GM18502 (cell line): ENCODE results near the gene NLRC3.
A peak's percentile ranks its signal among the peaks of the same experiment; 100 is the strongest.
"Not testable (repeated sequence)": the region's sequence is repeated elsewhere in the genome, so short reads cannot be mapped to it uniquely, and the experiment has no call there.

Experiments
- ATAC-seq: cut with Tn5 transposase; IDR thresholded peaks from one replicate; pipeline ENCODE4 v1.9.1; 2021; ENCODE audit warnings: mild to moderate bottlenecking; ENCODE audit not compliant: unreplicated experiment, poor library complexity

The NLRC3 gene

GRCh38 chr16:3577302-3577752 is at the start of gene NLRC3:
NLRC3 (minus strand) TSS chr16:3577403; CDS start chr16:3565036, 12,367 bp downstream.
- ATAC-seq = no peak

GRCh38 chr16:3625911-3626732 is 48.9 kb upstream of the NLRC3 start:
- ATAC-seq = no peak

- no peak for ATAC-seq
These were observed 48.1 kb upstream of the NLRC3 start for GRCh38 chr16:3625331-3625730.

- ATAC-seq = no peak
These were observed 46.4 kb upstream of the NLRC3 start for GRCh38 chr16:3623642-3624041.

GRCh38 chr16:3618769-3619141 is 41.6 kb upstream of the NLRC3 start:
- ATAC-seq = no peak

GRCh38 chr16:3612510-3613466 is 35.6 kb upstream of the NLRC3 start:
- no peak for ATAC-seq

GRCh38 chr16:3611146-3611975 is 34.2 kb upstream of the NLRC3 start, which contains the start of gene SLX4:
SLX4 (minus strand) TSS chr16:3611606; CDS start chr16:3608964, 2,642 bp downstream.
- peak; percentile 83 for ATAC-seq

- ATAC-seq = no peak
These were observed 33.5 kb upstream of the NLRC3 start for GRCh38 chr16:3610698-3611145.

- ATAC-seq = no peak
These were observed 32.9 kb upstream of the NLRC3 start for GRCh38 chr16:3609895-3610697.

GRCh38 chr16:3608976-3609375 is 31.8 kb upstream of the NLRC3 start:
- ATAC-seq = not testable (repeated sequence)

GRCh38 chr16:3608069-3608468 is 30.9 kb upstream of the NLRC3 start:
- no peak for ATAC-seq

- no peak for ATAC-seq
These were observed 30.4 kb upstream of the NLRC3 start for GRCh38 chr16:3607634-3608033.

GRCh38 chr16:3607161-3607560 is 30.0 kb upstream of the NLRC3 start:
- no peak for ATAC-seq

- ATAC-seq = no peak
These were observed 29.2 kb upstream of the NLRC3 start for GRCh38 chr16:3606441-3606840.

- no peak for ATAC-seq
These were observed 25.1 kb upstream of the NLRC3 start for GRCh38 chr16:3602320-3602653.

GRCh38 chr16:3601614-3602319 is 24.6 kb upstream of the NLRC3 start:
- no peak for ATAC-seq

- no peak for ATAC-seq
These were observed 22.7 kb upstream of the NLRC3 start for GRCh38 chr16:3599922-3600321.

- ATAC-seq = no peak
These were observed 21.9 kb upstream of the NLRC3 start for GRCh38 chr16:3599121-3599520.

GRCh38 chr16:3598236-3598635 is 21.0 kb upstream of the NLRC3 start:
- no peak for ATAC-seq
